Skin of body (tissue), 2 donors: ENCODE results near the gene PYCR2. TPM values are rescaled to one million over a fixed set of nuclear protein-coding genes. Genes with fewer than 3 reads are reported as not detected.

Source experiments
- DNase-seq: peaks from one replicate; lab custom pipeline; 2025; lab: John Stamatoyannopoulos, UW
- total RNA-seq: library from RNA; depleted of rRNA; stranded (reverse); fragments of >200 nt; gene quantifications from one replicate; pipeline ENCODE4 v1.2.3, GENCODE V29; 2014

PYCR2 gene
- total RNA-seq, 1 donor from 2014 or later: 22.8 TPM

DNA sequence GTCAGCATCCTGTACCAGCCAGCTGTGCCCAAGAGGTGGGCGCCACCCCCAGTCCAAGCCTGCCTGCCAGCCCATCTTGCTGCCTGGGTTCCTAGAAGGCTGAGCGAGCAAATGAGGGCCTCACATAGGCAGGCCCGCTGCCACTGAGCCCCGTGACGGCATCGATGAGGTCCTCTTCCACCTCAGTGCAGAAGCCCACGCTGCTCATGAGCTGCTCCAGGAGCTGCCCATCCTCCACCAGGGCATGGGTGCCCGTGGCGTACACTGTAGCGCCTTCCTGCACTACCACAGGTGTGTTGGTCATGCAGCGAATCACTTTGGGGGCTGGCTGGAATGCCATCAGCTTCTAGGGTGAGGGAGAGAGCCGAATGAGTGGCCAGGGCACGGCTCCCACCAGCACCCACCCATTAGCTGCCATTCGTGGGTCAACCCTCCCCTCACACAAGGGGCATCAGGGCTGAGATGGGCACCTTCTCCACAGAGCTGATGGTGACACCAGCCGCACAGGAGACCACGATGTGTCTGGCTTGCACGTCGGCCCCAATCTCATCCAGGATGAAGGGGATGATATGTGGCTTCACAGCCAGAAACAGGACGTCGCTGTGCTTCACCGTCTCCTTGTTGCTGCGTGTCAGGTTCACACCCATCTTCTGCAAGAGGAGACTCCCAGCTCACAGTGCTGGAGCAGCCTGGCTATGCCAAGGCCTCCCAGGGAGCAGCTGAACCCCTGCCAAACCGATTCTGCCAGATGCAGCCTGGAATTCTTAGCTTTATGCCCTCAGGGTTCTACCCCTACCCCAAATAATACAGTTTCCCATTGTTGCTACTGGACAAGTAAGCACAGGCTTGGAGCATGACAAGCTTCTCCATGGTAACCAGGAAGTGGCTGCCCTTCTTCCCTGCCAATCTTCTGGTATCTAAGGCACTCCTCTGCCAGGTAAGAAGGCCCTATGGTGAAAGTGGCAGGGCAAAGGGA, 2.0 kb downstream of the PYCR2 start:
- DNase-seq: no peak

GRCh38 chr1:225919906-225920305, 4.1 kb downstream of the PYCR2 start:
- DNase-seq: peak; percentile 47

- DNase-seq: no peak
These were observed 5.8 kb downstream of the PYCR2 start for GRCh38 chr1:225918280-225918679.

DNA sequence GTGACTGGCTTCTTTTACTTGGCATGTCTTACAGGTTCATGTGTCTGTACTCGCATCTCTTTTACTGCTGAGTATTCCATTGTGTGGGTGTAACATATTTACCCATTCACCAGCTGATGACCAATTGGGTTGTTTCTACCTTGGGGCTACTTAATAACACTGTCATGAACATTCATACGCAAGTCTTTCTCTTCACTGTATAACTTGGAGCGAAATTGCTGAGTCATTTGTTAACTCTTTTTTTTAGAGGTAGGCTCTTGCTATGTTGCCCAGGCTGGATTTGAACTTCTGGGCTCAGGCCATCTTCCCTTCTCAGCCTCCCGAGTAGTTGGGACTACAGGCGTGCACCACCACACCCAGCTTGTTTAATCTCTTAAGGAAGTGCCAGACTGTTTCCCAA, 6.5 kb downstream of the PYCR2 start:
- DNase-seq: no peak

- DNase-seq: no peak
These were observed 6.9 kb downstream of the PYCR2 start for GRCh38 chr1:225917101-225917500.

- no peak for DNase-seq
These were observed 8.5 kb downstream of the PYCR2 start for GRCh38 chr1:225915538-225915991.

DNA sequence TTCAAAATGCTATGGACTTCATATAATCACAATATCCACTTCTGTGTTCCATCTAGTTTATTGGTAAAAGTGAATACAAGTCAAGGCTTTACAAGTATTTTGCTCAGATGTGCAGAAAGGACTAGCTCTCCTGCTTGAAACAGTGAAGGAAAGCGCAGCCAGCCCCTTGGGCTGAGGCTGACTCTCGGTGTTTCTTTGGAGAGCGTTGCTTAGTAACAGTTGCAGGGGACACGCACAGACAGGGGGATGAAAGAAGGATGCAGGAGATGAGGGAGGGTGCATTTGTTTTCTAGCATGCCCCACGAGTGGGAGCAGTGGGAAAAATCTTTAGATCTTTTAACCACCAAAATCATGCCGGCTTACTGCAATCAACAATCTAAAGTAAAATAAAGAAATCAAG, 9.1 kb downstream of the PYCR2 start:
- no peak for DNase-seq

DNA sequence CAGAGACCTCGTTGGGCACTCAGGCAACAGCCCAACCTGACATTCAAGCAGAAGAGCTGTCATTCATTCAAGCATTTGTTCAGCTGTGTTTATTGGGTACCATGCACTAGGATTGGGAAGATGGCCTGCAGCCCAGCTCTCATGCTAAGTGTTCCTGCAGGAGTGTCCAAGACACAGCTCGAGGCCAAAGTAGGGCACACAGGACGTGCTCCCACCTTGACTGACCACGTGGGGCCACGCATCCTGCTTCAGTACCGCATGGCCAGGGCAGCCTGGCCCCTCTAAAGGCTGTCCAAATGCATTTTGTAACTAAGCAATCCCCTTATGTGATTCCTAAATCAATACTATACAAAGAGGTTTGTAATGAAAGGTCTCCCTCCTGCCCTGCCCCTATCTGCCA, 9.7 kb downstream of the PYCR2 start:
- no peak for DNase-seq

DNA sequence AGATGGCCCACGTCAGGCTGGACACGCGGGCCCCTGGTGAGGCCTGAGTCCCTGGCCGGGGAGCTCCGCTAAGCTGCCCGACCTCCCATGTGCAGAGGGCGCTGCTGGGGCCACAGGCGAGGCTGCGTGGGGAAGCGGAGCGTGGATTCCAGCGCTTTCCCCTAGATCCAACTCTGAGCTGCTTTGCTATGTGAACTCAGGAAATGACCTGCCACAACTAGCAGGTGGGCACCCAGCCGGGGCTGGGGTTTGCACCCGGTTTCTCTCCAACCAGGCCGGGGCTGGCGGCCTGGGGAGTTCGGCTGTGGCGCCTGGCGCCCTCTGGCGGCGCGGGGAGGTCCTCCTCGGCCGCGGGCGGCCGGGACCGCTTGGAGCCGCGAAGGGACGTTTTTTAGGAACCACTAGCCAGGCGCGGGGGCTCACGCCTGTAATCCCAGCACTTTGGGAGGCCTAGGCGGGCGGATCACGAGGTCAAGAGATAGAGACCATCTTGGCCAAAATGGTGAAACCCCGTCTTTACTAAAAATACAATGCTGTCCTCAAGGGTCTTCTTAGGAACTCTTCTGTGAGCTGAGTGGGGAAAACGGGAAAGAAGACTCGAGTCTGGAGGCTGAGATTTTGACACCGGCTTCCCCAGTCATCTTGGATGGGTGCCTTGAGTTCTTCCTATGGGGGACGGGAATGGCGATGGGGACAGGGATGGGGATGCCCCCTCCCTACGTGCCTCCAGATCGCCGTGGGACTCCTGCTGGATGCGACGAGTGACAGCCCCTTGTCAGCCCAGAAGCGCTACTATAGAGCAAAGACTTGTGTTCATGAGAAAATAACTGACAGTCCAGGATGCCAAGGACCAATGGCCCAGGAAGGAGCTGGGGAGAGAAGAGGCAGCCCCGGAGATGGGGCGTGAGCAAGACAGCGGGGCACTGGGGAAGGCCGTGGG, 12.6 kb downstream of the PYCR2 start:
- DNase-seq: no peak

DNA sequence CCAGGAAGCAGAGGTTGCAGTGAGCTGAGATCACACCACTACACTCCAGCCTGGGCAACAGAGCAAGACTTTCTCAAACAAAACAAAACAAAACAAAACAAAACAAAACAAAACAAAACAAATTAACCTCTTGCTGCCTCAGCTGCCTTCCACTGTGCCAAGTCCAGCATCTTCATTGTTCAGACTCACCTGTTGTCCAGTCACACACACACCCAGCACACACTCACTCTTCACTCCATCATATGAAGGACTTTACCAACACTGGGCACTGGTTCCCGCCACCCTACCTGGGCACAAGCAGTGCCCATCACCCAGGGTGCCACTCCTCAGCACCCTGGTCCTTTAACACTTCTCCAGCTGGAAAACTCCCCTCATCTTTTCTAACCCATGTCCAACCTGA, 14.6 kb downstream of the PYCR2 start:
- DNase-seq: no peak

- no peak for DNase-seq
These were observed 15.3 kb downstream of the PYCR2 start for GRCh38 chr1:225908773-225909172.

DNA sequence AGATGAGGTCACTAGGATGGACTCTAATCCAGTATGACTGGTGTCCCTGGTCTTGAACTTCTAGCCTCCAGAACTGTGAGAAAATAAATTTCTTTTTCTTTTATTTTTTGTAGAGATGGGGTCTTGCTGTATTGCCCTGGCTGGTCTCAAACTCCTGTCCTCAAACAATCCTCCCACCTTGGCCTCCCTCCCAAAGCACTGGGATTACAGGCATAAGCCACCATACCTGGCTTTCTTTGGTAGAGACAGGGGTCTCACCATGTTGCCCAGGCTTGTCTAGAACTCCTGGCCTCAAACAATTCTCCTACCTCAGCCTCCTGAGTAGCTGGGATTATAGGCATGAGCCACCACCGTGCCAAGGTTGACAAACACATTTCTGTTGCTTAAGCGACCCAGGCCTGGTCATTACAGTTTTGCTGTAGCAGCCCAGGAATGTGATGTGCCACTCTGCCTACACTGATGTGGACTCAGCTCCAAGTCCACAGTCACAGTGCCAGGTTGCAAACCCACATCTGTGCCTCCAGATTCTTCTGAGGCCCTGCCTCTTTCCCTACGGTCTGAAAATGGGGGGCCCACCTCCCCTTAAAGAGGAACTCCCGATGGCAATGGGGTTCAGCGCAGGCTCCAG, 15.9 kb downstream of the PYCR2 start:
- no peak for DNase-seq

DNA sequence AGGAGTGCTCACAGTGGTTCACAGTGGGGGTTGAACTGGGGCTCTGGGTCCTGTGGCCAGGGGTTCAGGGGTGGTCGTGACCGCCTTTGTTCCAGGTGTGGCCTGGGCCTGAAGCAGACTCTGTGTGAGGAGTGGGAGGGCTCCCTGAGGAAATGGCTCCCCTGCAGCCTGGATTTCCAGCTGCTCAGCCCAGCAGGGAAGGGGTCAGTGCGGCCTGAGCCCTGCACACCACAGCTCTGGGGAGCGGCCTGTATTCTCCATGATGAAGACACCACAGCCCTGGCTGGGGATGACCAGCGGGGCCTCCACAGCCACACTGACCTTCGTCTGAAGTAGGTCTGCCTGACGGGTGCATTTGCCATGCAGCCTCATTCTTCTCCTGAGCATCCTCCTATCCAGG, 16.7 kb downstream of the PYCR2 start:
- no peak for DNase-seq

DNA sequence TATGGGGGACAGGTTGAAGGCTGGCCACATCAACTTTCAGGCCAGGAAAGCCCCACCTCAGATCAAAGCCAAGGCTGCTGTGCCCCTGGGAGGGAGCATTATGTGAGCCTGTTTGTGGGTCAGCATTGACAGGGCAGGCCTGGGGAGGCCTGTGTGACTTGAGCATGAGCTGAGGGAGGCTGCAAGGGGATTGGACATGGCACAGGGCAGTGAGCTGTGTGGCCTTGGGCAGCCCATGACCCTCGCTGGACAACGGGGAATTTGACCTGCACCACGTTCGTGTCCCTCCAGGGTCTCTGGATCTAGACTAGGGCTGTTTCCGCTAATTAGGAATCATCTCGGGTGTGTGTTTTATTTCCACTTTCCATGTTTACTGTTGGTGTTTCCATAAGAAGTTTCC, 17.6 kb downstream of the PYCR2 start:
- no peak for DNase-seq

- no peak for DNase-seq
These were observed 20.4 kb downstream of the PYCR2 start for GRCh38 chr1:225903623-225904022.

GRCh38 chr1:225899044-225899925, 24.8 kb downstream of the PYCR2 start:
- no peak for DNase-seq

GRCh38 chr1:225897595-225898514, 26.2 kb downstream of the PYCR2 start:
- no peak for DNase-seq

GRCh38 chr1:225896937-225897549, 27.0 kb downstream of the PYCR2 start:
- DNase-seq: no peak

GRCh38 chr1:225896494-225896893, 27.6 kb downstream of the PYCR2 start:
- DNase-seq: no peak
